Measurements from ENCODE around the gene MRPL14. TPM values are rescaled to one million over a fixed set of nuclear protein-coding genes. Genes with fewer than 3 reads are reported as not detected.
A peak's percentile ranks its signal among the peaks of the same experiment; 100 is the strongest.

MRPL14 gene
- total and polyA plus RNA-seq, 10 of the 15 experiments (the other 5 are each of a cell fraction or from before 2014, with no cell fraction given), result 80.5 to 294 (median 122) TPM

- TF ChIP-seq, protein P1, sequence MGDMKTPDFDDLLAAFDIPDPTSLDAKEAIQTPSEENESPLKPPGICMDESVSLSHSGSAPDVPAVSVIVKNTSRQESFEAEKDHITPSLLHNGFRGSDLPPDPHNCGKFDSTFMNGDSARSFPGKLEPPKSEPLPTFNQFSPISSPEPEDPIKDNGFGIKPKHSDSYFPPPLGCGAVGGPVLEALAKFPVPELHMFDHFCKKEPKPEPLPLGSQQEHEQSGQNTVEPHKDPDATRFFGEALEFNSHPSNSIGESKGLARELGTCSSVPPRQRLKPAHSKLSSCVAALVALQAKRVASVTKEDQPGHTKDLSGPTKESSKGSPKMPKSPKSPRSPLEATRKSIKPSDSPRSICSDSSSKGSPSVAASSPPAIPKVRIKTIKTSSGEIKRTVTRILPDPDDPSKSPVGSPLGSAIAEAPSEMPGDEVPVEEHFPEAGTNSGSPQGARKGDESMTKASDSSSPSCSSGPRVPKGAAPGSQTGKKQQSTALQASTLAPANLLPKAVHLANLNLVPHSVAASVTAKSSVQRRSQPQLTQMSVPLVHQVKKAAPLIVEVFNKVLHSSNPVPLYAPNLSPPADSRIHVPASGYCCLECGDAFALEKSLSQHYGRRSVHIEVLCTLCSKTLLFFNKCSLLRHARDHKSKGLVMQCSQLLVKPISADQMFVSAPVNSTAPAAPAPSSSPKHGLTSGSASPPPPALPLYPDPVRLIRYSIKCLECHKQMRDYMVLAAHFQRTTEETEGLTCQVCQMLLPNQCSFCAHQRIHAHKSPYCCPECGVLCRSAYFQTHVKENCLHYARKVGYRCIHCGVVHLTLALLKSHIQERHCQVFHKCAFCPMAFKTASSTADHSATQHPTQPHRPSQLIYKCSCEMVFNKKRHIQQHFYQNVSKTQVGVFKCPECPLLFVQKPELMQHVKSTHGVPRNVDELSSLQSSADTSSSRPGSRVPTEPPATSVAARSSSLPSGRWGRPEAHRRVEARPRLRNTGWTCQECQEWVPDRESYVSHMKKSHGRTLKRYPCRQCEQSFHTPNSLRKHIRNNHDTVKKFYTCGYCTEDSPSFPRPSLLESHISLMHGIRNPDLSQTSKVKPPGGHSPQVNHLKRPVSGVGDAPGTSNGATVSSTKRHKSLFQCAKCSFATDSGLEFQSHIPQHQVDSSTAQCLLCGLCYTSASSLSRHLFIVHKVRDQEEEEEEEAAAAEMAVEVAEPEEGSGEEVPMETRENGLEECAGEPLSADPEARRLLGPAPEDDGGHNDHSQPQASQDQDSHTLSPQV (IDR thresholded peaks at IDR 0.05), result no peak
- TF ChIP-seq SIN3A (IDR thresholded peaks at IDR 0.05; ENCODE audit: low read depth, low read length) (peak; percentile 40; the same call in 1 of the 2 replicates), PAX5 (IDR thresholded peaks at IDR 0.05; ENCODE audit: borderline replicate concordance, low read depth, low read length) (0 out of 2 replicates have a peak, but pooled peaks have one; percentile 15), MYC (IDR thresholded peaks at IDR 0.05; ENCODE audit: insufficient read depth, insufficient read length, insufficient replicate concordance, low read length, severe bottlenecking) (no peak), BHLHE40 (IDR thresholded peaks at IDR 0.05; ENCODE audit: borderline replicate concordance in 1 of 2, low read depth in 2 of 2, low read length in 1 of 2) (0 out of 4 replicates have a peak, but pooled peaks of 1 of the 2 experiments have one; percentile 8), NRF1 (conservative IDR thresholded peaks at IDR 0.05; ENCODE audit: low read depth, low read length) (no peak), PML (IDR thresholded peaks at IDR 0.05; ENCODE audit: low read length) (peak; percentile 71; the same call in 1 of the 2 replicates), RUNX3 (IDR thresholded peaks at IDR 0.05; ENCODE audit: low read length) (peak; percentile 77), EED (IDR thresholded peaks at IDR 0.05; ENCODE audit: low read depth) (peak; percentile 51; the same call in 1 of the 2 replicates), BMI1 (IDR thresholded peaks at IDR 0.05; ENCODE audit: borderline replicate concordance) (no peak), SMAD5 (IDR thresholded peaks at IDR 0.05; ENCODE audit: low read depth) (no peak), PKNOX1 (IDR thresholded peaks at IDR 0.05) (peak; percentile 75), NBN (IDR thresholded peaks at IDR 0.05) (peak; percentile 22; the same call in 1 of the 2 replicates), RFX5 (IDR thresholded peaks at IDR 0.05; ENCODE audit: low read depth, low read length) (no peak), SKIL (IDR thresholded peaks at IDR 0.05; ENCODE audit: low read depth, poor library complexity, severe bottlenecking) (peak; percentile 76), MTA2 (IDR thresholded peaks at IDR 0.05; ENCODE audit: low read depth) (peak; percentile 27; the same call in 1 of the 2 replicates), TCF12 (IDR thresholded peaks at IDR 0.05; ENCODE audit: low read depth, low read length) (0 out of 2 replicates have a peak, but pooled peaks have one; percentile 9), JUNB (IDR thresholded peaks at IDR 0.05) (peak; percentile 43; the same call in 1 of the 2 replicates), TAF1 (IDR thresholded peaks at IDR 0.05; ENCODE audit: borderline replicate concordance, low read depth, low read length) (peak; percentile 48; the same call in 1 of the 2 replicates)
- TF ChIP-seq, protein P2, sequence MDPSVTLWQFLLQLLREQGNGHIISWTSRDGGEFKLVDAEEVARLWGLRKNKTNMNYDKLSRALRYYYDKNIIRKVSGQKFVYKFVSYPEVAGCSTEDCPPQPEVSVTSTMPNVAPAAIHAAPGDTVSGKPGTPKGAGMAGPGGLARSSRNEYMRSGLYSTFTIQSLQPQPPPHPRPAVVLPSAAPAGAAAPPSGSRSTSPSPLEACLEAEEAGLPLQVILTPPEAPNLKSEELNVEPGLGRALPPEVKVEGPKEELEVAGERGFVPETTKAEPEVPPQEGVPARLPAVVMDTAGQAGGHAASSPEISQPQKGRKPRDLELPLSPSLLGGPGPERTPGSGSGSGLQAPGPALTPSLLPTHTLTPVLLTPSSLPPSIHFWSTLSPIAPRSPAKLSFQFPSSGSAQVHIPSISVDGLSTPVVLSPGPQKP (IDR thresholded peaks at IDR 0.05; ENCODE audit: low read depth, low read length), result no peak
Measured at GRCh38 chr6:44126320-44127149, 717 bp downstream of the MRPL14 start (continued).

Measured in GM12878 (cell line).